NCI-H1048 (cell line): ENCODE measurements around the gene EME2.
"Not testable (repeated sequence)": the region's sequence is repeated elsewhere in the genome, so short reads cannot be mapped to it uniquely, and the experiment has no call there.

Source experiments
- DNase-seq: peaks from one replicate; lab custom pipeline; 2025; lab: John Stamatoyannopoulos, UW

The EME2 gene

GRCh38 chr16:1791256-1791942 lies 18.8 kb downstream of the EME2 start:
- DNase-seq = no peak

GRCh38 chr16:1791943-1792812 lies 19.6 kb downstream of the EME2 start:
- no peak for DNase-seq

DNA sequence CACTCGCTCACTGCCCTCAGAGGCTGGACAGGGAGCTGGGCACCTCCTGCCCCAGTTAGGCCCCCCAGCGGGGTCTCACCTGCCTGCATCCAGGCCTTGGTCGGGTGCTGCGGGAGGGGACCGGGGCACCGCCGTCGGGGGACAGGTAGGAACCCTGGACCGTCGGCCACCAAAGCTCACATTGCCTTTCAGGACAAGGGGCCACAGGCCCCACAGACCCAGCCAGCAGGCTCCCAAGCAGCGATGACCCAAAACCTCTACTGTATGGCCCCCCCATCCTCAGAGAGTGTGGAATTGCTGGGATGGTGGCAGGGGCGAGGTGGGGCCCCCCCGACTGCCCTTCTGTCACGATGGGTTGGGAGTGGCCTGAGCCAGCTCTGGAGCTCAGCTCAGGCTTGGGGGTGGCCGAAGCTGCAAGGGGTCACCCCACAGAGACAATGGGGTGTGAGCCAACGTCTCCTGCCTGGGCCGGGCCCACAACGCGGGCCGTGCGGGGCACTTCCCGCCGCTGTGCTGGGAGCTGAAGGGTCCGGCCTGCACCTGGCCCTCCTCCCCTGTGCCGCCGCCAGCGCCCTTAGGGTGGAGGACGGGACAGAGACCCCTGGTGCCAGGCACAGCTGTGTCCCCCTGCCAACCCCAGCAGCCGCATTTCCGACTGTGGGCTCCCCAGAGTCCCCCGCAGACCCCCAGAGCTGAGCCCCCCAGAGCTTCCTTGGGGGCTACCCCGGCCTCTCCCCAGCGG lies 20.4 kb downstream of the EME2 start:
- DNase-seq = no peak

- no peak for DNase-seq
Measured at GRCh38 chr16:1793578-1794220, 21.1 kb downstream of the EME2 start, which contains the start of gene IGFALS. Gene IGFALS, minus strand, starts transcription at chr16:1793705. Its CDS starts 53 bp downstream, at chr16:1793652.

GRCh38 chr16:1794221-1794871 lies 21.7 kb downstream of the EME2 start:
- no peak for DNase-seq

GRCh38 chr16:1794908-1795666 lies 22.5 kb downstream of the EME2 start:
- DNase-seq = no peak

- DNase-seq = not testable (repeated sequence)
Measured at GRCh38 chr16:1799263-1799662, 26.7 kb downstream of the EME2 start.

DNA sequence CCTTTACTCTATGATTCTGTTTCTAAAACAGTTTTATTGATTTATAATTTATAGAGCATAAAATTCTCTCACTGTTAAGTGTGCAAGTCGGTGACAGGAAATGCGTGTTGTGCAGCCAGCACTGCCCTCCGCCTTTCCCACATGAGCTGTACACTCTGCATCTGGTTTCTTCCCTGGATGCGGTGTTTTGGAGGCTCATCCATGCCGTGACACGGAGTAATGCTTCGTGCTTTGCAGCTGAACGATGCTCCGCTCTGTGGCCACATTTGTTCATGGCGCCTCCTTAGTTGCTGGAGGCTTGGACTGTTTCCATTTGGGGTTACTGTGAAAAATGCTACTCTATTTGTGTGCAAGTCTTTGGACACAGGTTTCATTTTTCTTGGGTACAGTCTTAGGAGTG lies 28.1 kb downstream of the EME2 start:
- no peak for DNase-seq

GRCh38 chr16:1807626-1808025 lies 35.0 kb downstream of the EME2 start:
- DNase-seq = no peak

- no peak for DNase-seq
Measured at GRCh38 chr16:1808691-1809090, 36.1 kb downstream of the EME2 start.

GRCh38 chr16:1809281-1809801 lies 36.7 kb downstream of the EME2 start:
- no peak for DNase-seq

DNA sequence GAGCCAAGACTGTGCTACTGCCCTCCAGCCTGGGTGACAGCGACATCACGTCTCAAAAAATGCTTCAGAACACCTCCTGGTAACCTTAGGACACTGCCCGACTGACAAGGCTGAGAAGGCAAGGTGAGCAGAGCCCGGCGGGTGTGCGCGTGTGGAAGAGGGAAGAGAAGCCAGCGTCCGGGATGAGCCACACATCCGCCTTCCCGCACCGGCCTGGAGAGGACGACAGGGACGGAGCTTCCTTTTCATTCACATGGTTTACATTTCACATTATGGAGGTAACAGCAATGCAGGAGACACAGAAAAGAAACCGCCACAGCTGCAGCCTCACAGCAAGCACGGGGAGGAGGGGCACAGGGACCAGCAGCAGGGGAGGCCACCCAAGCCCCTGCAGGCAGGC lies 37.5 kb downstream of the EME2 start:
- DNase-seq = no peak

DNA sequence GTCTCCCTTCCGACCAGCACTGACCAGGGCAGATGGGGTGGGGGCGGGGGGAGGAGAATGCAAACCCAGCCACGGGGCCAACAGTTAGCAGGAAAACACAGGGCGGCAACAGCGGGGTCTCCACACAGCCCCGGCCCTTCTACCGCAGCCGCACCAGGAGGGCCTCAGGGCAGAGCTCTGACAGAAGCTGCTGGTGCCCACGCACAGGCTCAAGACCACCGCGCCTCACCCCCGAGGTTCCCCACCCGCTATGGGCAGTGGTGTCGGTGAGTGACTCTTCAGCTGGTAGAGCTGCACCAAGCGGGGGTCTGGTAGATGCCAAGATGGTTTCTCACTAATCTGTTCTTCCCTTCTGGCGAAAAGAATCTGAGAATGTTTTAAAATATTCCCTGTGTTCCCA lies 37.9 kb downstream of the EME2 start:
- DNase-seq = no peak

DNA sequence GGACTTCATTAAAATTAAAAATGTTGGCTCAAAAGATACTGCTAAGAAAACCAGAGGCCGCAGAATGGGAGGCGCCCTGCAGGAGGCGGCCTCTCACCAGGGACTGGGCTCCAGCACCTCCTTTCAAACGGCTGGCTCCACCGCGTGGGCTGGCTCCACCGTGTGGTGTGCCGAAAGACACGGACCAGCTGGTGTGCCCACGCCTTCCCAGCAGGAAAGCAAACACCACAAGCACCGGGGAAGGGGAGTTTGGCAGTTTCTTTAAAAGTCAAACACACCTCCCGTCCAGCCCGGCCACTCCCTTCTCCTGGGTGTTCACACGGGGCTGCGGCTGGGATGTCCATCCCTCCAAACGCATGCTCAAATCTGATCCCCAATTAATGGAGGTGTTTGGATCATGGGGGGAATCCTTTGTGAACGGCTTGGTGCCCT lies 40.1 kb downstream of the EME2 start:
- no peak for DNase-seq

DNA sequence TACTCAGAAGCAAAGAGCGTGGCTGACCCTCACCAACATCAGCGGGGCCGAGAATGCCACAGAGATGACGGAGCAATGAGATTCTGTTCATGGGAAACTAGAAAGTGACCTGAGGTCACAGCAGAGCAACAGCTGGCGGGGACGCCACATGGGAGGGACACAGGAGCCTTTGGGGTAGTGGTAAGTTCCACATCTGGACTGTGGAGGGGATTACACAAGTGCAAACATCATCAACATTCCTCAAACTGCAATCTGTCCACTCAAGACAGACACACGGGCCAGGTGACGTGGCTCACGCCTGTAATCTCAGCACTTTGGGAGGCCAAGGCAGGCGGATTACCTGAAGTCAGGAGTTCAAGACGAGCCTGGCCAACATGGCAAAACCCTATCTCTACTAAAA lies 42.9 kb downstream of the EME2 start:
- DNase-seq = no peak

DNA sequence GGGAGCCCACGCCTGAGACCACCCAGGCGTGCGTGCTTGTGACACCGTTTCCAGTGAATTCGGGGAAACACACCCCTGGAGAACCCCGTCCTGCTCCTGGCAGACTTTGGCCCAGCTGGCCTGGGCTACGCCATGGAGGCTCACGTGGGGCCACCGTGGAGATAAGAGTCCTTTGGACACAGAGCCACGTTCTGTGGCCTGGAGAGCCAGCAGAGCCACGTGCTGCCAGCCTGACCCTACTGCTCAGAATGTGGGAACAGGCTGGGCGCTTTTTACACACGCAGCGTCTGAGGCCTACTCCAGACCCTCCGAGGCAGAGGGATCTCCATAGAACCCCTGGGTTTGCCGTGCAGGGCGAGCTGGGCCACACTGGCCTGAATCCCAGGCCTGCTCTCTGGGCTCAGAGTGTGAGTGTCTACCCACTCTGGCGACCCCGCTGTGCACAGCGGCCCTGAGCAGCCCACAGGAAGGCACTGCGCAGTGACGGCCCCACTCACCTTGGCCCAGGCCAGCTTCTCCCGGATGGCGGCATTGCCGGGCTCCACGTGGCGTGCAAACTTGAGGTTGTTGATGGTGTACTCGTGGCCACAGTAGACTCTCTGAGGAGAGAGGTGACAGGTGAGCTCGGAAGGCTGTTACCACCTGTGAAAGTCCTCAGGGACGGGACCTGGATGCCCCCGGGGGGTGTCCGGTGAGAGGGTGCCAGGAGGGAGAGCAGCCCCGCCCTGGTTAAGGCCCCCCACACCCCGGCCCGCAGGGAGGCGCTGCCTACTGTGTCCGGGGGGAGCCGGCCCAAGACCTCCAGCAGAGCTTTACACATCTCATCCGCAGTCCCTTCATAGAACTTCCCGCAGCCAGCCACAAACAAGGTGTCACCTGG lies 44.0 kb downstream of the EME2 start:
- no peak for DNase-seq

DNA sequence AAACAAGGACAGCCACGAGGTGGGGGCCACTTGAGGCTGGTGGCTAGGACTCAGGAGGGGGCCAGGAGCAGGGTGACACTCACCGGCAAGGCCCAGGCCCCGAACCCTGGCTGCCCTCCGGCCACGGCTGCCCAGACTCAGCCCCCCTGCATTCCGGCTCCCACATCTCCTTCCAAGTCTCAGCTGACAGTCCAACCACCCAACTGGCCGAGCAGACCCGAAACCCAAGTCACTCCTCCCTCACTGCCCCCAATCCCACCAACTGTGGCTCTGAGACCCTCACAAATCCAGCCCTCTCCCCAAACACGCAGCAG lies 44.6 kb downstream of the EME2 start:
- no peak for DNase-seq

DNA sequence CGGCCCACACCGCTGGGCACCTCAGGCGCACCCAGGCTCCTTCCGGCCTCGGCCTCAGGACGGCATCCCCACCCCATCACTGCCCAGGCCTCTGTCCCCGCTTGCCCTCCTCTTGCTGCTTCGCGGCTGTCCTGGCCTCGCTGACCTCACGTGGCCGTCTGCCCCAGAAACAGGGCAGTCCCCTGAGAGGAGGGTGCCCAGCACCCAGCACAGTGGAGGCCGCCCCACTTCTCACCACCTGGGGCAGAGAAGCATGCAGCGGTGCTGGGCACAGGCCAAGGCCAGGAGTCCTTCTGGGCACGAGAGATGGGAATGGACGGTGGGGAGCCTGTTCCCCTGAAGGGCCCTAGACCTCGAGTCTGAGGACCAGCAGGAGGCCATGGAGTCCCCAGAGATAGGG lies 45.1 kb downstream of the EME2 start:
- DNase-seq = no peak

GRCh38 chr16:1818204-1818872 lies 45.7 kb downstream of the EME2 start:
- no peak for DNase-seq
